ENCODE measurements around the gene NAGA.

NAGA gene

DNA sequence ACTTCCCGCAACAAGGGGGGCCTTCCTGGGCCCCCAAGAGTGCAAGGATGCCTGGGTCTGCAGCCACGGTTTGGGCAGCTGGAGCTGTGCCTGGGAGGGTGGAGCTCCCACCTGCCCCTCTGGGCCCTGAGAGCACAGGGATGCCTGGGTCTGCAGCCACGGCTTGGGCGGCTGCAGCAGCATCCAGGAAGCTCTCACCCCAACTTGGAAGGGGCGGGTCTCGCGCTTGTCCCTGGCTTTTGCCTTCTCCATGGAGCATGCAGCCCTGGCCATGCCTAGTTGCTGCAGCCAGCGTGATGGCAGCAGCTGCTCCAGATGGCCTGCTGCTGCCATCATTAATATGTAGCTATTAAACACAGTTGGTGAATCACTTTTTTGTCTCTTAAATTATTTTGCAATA lies 35.4 kb downstream of the NAGA start:
- no peak for DNase-seq

DNA sequence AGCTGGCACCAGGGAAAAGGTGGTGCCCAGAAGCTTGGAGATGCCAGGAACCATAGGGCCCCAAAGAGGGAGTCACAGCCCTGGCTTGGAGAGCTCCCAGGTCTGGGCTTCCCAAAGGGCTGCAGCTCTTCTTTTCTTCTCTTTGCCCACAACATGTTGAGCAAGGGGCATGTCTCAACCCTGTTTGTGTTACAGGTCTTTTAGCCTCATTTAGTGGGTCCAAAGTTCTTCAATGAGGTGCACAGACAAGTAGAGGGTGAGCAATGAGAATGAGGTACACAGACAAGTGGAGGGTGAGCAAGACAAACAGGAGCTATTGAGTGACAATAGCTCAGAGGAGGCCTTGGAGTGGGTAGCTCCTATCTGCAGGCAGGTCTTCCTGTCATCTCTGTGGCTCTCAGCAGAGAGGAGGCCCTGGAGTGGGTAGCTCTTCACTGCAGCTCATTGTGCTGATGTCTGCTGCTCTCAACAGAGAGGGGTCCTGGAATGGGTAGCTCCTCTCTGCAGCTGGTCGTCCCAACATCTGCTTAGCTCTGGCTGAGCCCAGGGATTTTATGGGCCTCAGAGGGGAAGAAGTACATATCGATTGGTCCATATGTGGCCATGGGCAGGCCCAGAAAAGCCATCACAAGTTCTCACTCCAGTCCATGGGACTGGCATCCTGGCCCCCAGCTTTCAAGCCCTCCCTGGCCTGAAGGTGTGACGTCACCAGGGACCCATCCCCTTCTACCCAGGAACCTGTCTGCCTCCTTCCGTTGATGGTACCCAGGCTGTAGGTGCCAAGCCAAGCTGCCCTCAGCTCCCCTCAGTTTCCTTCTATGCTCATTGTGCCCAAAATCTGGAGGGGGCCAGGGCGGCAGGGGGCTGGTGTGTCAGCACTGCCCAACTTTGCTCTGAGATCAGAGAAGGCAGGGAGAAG lies 37.1 kb downstream of the NAGA start:
- no peak for DNase-seq

DNA sequence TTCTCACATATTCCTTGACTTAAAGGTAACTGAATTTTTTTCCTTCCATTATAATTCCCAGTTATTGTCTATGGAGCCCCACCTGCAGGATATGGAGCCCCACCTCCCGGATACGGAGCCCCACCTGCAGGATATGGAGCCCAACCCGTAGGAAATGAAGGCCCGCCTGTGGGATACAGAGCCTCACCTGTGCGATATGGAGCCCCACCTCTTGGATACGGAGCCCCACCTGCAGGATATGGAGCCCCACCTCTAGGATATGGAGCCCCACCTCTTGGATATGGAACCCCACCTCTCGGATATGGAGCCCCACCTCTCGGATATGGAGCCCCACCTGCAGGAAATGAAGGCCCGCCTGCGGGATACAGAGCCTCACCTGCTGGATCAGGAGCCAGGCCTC lies 43.9 kb downstream of the NAGA start:
- peak; percentile 15 for DNase-seq

DNA sequence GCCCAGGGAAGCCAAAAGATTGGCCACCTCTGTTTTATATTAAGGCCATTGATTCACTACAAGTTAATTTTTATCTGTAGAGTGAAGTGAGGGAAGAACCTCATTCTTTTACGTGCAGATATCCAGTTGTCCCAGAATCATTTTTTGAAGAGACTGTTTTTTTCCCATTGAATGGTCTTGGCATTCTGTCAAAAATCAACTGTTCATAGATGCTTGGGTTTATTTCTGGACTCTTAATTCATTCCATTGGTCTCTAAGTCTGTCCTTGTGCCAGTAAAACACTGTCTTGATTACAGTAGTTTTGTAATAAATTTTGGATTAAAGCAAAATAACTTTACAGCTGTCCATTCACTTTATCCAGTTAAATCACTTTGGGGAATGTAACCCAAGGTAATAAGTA lies 45.2 kb downstream of the NAGA start:
- no peak for DNase-seq

DNA sequence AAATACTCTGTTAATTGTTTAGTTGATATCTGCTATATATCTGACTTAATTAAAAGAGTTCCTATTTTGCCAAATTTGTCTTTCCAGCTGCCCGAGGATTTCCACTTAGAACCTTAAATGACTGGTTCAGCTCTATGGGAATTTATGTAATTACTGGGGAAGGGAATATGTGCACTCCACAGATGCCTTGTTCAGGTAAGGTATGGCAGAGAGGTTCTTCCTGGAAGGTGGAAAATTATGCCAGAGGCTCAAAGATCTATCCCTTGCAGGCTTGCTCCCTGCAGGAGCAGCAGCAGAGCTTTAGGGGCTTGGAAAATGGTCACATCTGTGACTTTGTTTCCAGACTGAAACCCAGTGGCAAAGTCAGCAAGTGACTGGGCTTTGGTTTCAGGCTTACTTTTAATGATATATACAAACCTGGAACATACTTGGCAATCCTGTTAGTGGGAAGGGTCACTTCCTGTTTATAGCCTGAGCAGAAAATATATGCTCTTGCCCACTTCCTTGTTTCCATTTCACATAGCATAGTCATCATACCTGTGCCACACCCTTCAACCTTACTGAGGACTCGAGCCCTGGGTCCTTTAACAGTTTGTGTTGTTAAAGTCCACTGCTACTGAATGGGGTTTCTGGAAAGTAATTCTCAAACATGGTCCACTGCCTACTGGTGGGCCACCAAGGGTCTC lies 48.3 kb downstream of the NAGA start:
- no peak for DNase-seq

DNA sequence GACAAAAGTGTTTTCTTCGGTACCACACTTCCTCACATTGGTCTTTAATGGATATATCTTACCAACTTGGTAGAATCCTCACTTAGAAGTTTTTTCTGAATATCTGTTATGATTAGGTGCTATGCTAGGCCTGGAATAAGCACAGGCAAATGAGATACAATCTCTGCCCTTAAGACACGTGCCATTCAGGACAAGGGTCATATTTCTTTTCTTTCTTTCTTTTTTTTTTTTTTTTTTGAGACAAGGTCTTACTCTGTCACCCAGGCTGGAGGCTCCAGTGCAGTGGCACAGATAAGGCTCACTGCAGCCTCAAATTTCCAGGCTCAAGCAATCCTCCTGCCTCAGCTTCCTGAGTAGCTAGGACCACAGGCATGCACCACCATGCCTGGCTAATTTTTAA lies 49.0 kb downstream of the NAGA start:
- DNase-seq = no peak

DNA sequence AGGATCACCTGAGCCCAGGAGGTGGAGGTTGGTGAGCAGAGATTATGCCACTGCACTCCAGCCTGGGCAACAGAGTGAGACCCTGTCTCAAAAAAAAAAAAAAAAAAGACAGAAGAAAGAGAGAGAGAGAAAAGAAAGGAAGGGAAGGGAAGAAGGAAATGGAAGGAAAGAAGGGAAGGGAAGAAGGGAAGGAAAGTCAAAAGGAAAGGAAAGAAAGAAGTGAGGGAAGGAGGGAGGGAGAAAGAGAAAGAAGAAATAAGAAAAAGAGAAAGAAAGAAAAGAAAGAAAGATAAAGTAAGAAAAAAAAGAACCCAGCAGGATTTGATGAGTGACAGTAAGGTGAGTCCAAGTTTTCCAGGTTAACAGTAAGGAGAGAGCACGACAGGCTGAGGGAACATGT lies 52.4 kb downstream of the NAGA start:
- DNase-seq = no peak

DNA sequence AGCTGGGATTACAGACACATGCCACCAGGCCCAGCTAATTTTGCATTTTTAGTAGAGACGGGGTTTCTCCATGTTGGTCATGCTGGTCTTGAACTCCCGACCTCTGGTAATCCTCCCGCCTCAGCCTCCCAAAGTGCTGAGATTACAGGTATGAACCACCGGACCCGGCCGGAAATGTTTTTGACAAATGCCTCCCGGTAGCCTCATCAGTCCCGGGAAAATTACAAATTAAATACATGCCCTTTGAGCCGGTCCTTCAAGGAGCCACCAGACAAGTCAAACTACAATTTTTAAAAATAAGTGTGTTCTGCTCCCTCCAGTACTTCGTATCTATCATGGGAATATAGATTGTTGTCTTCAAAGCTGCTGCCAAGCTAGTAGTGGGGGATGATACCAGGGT lies 54.5 kb downstream of the NAGA start:
- DNase-seq = no peak

DNA sequence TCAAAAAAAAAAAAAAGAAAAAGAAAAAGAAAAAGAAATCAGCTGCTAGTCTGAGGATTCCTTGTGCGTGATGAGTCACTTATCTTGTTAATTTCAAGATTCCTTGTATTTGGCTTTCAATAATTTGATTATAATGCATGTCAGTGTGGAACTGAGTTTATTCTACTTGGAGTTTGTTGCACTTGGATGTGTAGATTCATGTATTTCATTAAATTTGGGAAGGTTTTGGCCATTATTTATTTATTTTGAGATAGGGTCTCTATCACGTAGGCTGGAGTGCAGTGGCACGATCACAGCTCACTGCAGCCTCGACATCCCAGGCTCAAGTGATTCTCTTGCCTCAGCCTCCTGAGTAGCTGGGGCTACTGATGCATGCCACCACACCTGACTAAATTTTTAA lies 57.2 kb downstream of the NAGA start:
- no peak for DNase-seq

DNA sequence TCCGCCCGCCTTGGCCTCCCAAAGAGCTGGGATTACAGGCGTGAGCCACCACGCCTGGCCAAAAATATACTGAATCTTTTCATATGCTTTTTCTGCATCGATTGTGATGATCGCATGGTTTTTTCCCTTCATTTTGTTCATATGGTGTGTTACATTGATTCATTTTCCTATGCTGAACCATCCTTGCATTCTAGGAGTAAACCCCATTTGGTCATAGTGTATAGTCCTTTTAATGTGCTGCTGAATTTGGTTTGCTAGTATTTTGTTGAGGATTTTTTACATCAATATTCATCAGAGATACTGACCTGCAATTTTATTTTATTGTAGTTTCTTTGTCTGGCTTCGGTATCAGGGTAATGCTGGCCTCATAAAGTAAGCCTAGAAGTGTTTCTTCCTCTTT lies 59.8 kb downstream of the NAGA start:
- no peak for DNase-seq
